Chondrocyte (in vitro differentiated cells): ENCODE measurements around the gene MIXL1. TPM values are rescaled to one million over a fixed set of nuclear protein-coding genes. Genes with fewer than 3 reads are reported as not detected.
A peak's percentile ranks its signal among the peaks of the same experiment; 100 is the strongest.
"Not testable (repeated sequence)": the region's sequence is repeated elsewhere in the genome, so short reads cannot be mapped to it uniquely, and the experiment has no call there.

Experiments
- DNase-seq: peaks from one replicate; pipeline ENCODE4 v3.0.0; 2021; ENCODE audit warnings: mixed read lengths, low spot score
- H3K27ac Mint-ChIP-seq: one replicate; pipeline ENCODE4 v1.8.0; 2021; ENCODE audit warnings: mild to moderate bottlenecking, moderate library complexity, mixed read lengths; ENCODE audit not compliant: unreplicated experiment
- H3K27me3 Mint-ChIP-seq: 2 replicates; pipeline ENCODE4 v1.8.0; 2021; ENCODE audit warnings: low read depth, mixed read lengths
- H3K36me3 Mint-ChIP-seq: 2 replicates; pipeline ENCODE4 v1.8.0; 2021; ENCODE audit warnings: low read depth, mixed read lengths
- H3K4me1 Mint-ChIP-seq: 2 replicates; pipeline ENCODE4 v1.8.0; 2021; ENCODE audit warnings: low read depth, mild to moderate bottlenecking, mixed read lengths
- H3K4me3 Mint-ChIP-seq: one replicate; pipeline ENCODE4 v1.8.0; 2021; ENCODE audit warnings: mild to moderate bottlenecking, moderate library complexity, mixed read lengths; ENCODE audit not compliant: unreplicated experiment
- H3K9me3 Mint-ChIP-seq: 2 replicates; pipeline ENCODE4 v1.8.0; 2021; ENCODE audit warnings: low read depth, mixed read lengths
- total RNA-seq: library from RNA; stranded (reverse); gene quantifications from 3 replicates; pipeline ENCODE4 v1.2.1, GENCODE V29; 2021
- TF ChIP-seq, protein P1 (sequence below): fragments of 200-600 bp; sonication (generic); IDR thresholded peaks from 2 replicates; pipeline ENCODE4 v1.5.0; 2021; ENCODE audit warnings: antibody characterized with exemption, mild to moderate bottlenecking, moderate library complexity

Gene MIXL1
- total RNA-seq, 1 donor from 2014 or later = 0.17 TPM

DNA sequence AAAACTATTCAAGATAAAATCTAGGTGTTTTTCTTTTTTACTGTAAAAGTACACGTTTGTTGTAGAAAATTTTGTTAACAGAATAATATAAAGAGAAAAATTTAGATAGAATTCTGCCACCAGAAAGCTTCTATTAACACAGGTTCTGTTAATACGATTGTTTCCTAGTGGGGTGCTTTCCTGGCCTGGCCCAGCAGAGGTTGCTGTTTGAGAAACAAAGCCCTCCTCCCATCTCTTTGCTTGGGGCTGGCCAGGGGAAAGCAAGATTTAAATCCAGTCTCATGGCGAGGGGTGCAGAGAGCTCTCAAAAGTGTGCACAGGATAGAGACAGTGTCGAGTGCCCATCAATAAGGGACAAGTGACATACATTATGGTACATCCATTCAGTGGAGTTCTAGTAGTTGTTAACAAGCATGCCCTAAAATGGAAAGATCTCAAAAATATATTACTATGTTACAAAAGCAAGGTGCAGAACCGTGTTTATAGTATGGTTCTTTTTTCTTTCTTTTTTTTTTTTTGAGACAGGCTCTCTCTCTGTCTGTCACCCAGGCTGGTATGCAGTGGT lies 22.4 kb upstream of the MIXL1 start:
- no peaks in the 10 kb centered on the region for H3K9me3 Mint-ChIP-seq
- DNase-seq = no peak
- H3K4me3 Mint-ChIP-seq = no peak overlapping the region
- TF ChIP-seq, protein P1, sequence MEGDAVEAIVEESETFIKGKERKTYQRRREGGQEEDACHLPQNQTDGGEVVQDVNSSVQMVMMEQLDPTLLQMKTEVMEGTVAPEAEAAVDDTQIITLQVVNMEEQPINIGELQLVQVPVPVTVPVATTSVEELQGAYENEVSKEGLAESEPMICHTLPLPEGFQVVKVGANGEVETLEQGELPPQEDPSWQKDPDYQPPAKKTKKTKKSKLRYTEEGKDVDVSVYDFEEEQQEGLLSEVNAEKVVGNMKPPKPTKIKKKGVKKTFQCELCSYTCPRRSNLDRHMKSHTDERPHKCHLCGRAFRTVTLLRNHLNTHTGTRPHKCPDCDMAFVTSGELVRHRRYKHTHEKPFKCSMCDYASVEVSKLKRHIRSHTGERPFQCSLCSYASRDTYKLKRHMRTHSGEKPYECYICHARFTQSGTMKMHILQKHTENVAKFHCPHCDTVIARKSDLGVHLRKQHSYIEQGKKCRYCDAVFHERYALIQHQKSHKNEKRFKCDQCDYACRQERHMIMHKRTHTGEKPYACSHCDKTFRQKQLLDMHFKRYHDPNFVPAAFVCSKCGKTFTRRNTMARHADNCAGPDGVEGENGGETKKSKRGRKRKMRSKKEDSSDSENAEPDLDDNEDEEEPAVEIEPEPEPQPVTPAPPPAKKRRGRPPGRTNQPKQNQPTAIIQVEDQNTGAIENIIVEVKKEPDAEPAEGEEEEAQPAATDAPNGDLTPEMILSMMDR = peak; percentile 50
- peaks cover 2% of the 10 kb centered on the region for H3K27me3 Mint-ChIP-seq
- no peak overlapping the region for H3K27ac Mint-ChIP-seq
- H3K36me3 Mint-ChIP-seq = no peaks in the 10 kb centered on the region
- no peaks in the 10 kb centered on the region for H3K4me1 Mint-ChIP-seq

- TF ChIP-seq, protein P1 = no peak
- Mint-ChIP-seq H3K4me3 (no peak overlapping the region), H3K27me3 (peaks cover 2% of the 10 kb centered on the region), H3K4me1 (no peaks in the 10 kb centered on the region), H3K9me3 (no peaks in the 10 kb centered on the region), H3K36me3 (no peaks in the 10 kb centered on the region), H3K27ac (no peak overlapping the region)
- no peak for DNase-seq
Measured at GRCh38 chr1:226202246-226202645, 21.2 kb upstream of the MIXL1 start.

DNA sequence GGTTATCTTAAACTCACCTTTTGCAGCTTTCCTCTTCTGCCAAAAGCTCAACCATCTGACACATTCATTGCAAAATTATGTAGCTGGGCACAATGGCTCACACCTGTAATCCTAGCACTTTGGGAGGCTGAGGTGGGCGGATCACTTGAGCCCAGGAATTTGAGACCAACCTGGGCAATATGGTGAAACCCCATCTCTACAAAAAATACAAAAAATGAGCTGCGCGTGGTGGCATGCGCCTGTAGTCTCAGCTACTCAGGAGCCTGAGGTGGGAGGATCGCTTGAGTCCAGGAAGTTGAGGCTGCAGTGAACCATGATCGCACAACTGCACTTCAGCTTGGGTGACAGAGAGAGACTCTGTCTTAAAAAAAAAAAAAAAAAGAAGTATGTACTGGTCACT lies 20.8 kb upstream of the MIXL1 start:
- H3K27ac Mint-ChIP-seq, H3K4me1 Mint-ChIP-seq, DNase-seq, H3K36me3 Mint-ChIP-seq, H3K4me3 Mint-ChIP-seq, H3K9me3 Mint-ChIP-seq, H3K27me3 Mint-ChIP-seq: not testable (repeated sequence)

- H3K27me3 Mint-ChIP-seq = peaks cover 2% of the 10 kb centered on the region
- H3K4me1 Mint-ChIP-seq = no peaks in the 10 kb centered on the region
- TF ChIP-seq, protein P1 = no peak
- H3K9me3 Mint-ChIP-seq = no peaks in the 10 kb centered on the region
- H3K27ac Mint-ChIP-seq = no peak overlapping the region
- no peak for DNase-seq
- H3K36me3 Mint-ChIP-seq = no peaks in the 10 kb centered on the region
- no peak overlapping the region for H3K4me3 Mint-ChIP-seq
Measured at GRCh38 chr1:226203240-226203639, 20.2 kb upstream of the MIXL1 start.

GRCh38 chr1:226203655-226204054 lies 19.8 kb upstream of the MIXL1 start:
- TF ChIP-seq, protein P1 = no peak
- Mint-ChIP-seq H3K27ac (no peak overlapping the region), H3K4me3 (no peak overlapping the region), H3K36me3 (no peaks in the 10 kb centered on the region), H3K27me3 (peaks cover 2% of the 10 kb centered on the region), H3K9me3 (no peaks in the 10 kb centered on the region), H3K4me1 (no peaks in the 10 kb centered on the region)
- no peak for DNase-seq

DNA sequence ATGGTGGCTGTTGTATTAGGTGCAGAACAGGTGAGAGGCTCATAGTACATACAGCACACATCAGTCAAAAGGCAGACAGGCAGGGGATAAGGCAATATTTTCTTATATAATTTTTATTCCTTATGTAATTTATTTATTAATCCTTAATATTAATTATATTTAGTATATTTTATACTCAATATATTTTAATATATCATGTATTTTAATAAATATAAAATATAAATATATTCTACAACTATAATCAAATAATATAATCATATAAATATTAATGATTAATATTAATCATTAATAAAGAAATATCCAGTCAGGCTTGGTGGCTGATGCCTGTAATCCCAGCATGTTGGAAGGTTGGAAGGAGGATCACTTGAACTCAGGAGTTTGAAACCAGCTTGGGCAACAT lies 19.3 kb upstream of the MIXL1 start:
- DNase-seq = no peak

More for the DNA sequence above, 19.3 kb upstream of the MIXL1 start:
- Mint-ChIP-seq H3K4me3 (no peak overlapping the region), H3K4me1 (no peaks in the 10 kb centered on the region), H3K36me3 (no peaks in the 10 kb centered on the region), H3K27ac (no peak overlapping the region), H3K9me3 (no peaks in the 10 kb centered on the region), H3K27me3 (peaks cover 2% of the 10 kb centered on the region)
- TF ChIP-seq, protein P1 = no peak
